A673 (cell line): ENCODE measurements around the gene SNX30. TPM values are rescaled to one million over a fixed set of nuclear protein-coding genes. Genes with fewer than 3 reads are reported as not detected.

Experiments used
- BruUV-seq: library from RNA; stranded (reverse); fragments of 400-500 nt; replicated peaks from 2 replicates; lab custom pipeline; 2021; lab: Mats Ljungman, UMichigan
- CTCF ChIA-PET: fragments of 300-600 bp; sonication (Branson Sonifier 250); formaldehyde crosslinking; loops from one replicate; lab custom pipeline; 2022; ENCODE audit warnings: antibody characterized with exemption; lab: Charles Lee
- POLR2A ChIA-PET: fragments of 300-600 bp; sonication (Branson Sonifier 250); formaldehyde crosslinking; loops from one replicate; lab custom pipeline; 2022; ENCODE audit warnings: antibody characterized with exemption; ENCODE audit not compliant: low non-redundant PET; lab: Charles Lee
- DNase-seq: peaks from one replicate; pipeline ENCODE4 v3.0.0-alpha.2; 2015; ENCODE audit warnings: low spot score
- H3K27ac ChIP-seq: fragments of 200-600 bp; sonication (generic); 2 replicates; pipeline ENCODE4 v1.5.1; 2016; ENCODE audit warnings: mixed run types, low read depth, mild to moderate bottlenecking, mixed read lengths, antibody characterized with exemption, low read length; ENCODE audit not compliant: poor library complexity, severe bottlenecking
- H3K27me3 ChIP-seq: fragments of 200-600 bp; sonication (generic); replicated peaks from 2 replicates; pipeline ENCODE4 v1.6.1; 2017; ENCODE audit warnings: mixed run types, low read depth, mild to moderate bottlenecking, mixed read lengths, antibody characterized with exemption, low read length; ENCODE audit not compliant: insufficient read depth, poor library complexity
- H3K36me3 ChIP-seq: fragments of 200-600 bp; sonication (generic); 2 replicates; pipeline ENCODE4 v1.6.1; 2016; ENCODE audit warnings: mixed run types, mild to moderate bottlenecking, mixed read lengths, antibody characterized with exemption, low read length; ENCODE audit not compliant: insufficient read depth, poor library complexity, severe bottlenecking
- H3K4me1 ChIP-seq: fragments of 200-600 bp; sonication (generic); 2 replicates; pipeline ENCODE4 v1.6.1; 2017; ENCODE audit warnings: mixed run types, mild to moderate bottlenecking, mixed read lengths, antibody characterized with exemption, low read length; ENCODE audit not compliant: insufficient read depth, poor library complexity, severe bottlenecking
- H3K4me3 ChIP-seq: fragments of 200-600 bp; sonication (generic); 2 replicates; pipeline ENCODE4 v1.5.1; 2016; ENCODE audit warnings: low read depth, mixed run types, mild to moderate bottlenecking, mixed read lengths, low read length; ENCODE audit not compliant: poor library complexity, severe bottlenecking
- H3K9me3 ChIP-seq: fragments of 200-600 bp; sonication (generic); 2 replicates; pipeline ENCODE4 v1.6.1; 2016; ENCODE audit warnings: mixed run types, low read depth, mild to moderate bottlenecking, mixed read lengths, antibody characterized with exemption, low read length; ENCODE audit not compliant: poor library complexity, severe bottlenecking
- EZH2 ChIP-seq: fragments of 200-600 bp; sonication (generic); IDR thresholded peaks from 2 replicates; pipeline ENCODE4 v1.6.1; 2017; ENCODE audit warnings: borderline replicate concordance, low read depth, mild to moderate bottlenecking, mixed read lengths, antibody characterized with exemption, low read length; ENCODE audit not compliant: poor library complexity, severe bottlenecking
- intact Hi-C: fragments of 100-400 bp; cut with micrococcal nuclease; formaldehyde crosslinking; loops from one replicate; pipeline ENCODE4 v1.10.0; 2022; ENCODE audit not compliant: unreplicated experiment
- total RNA-seq: library from RNA; stranded (reverse); gene quantifications from 2 replicates; pipeline ENCODE4 v1.2.3, GENCODE V29; 2021
- TF ChIP-seq, protein P1 (sequence below): fragments of 300-800, 200-600 bp; sonication (generic); conservative IDR thresholded peaks from 2 replicates; pipeline ENCODE4 v1.5.1; 2017; ENCODE audit warnings: low read depth, mild to moderate bottlenecking, antibody characterized with exemption, low read length, moderate library complexity, mixed read lengths

SNX30 gene
- total RNA-seq, 1 experiment from 2014 or later, result 6.1 TPM

DNA sequence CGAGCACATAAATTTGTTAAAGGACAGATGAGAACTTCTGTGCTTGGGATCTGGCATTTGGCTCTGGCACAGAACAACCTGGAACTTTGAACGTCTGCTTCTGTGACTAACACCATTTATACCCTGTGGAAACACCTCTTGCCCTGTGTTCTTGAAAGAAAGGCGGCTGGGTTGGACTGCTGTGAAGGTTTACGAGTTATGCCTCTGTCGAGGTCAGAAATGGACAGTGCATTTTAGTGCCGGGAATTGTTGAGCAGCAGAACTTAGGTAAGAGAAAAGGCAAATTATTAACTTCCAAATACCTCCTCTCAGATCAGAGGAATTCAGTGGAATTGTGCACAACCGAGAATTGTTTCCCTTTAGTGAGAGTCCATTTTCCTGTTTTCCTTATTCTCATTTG is 18.6 kb upstream of the SNX30 start:
- ChIA-PET POLR2A (no interaction called here), CTCF (no interaction called here)
- Histone ChIP-seq H3K36me3 (no peaks in the 10 kb centered on the region), H3K4me1 (no peaks in the 10 kb centered on the region), H3K9me3 (no peaks in the 10 kb centered on the region), H3K4me3 (no peak overlapping the region), H3K27me3 (no peaks in the 10 kb centered on the region), H3K27ac (no peak overlapping the region)
- no peak for DNase-seq
- no TSS peak for BruUV-seq
- intact Hi-C loops, result no loop called here
- TF ChIP-seq EZH2, result no peak
- TF ChIP-seq, protein P1, sequence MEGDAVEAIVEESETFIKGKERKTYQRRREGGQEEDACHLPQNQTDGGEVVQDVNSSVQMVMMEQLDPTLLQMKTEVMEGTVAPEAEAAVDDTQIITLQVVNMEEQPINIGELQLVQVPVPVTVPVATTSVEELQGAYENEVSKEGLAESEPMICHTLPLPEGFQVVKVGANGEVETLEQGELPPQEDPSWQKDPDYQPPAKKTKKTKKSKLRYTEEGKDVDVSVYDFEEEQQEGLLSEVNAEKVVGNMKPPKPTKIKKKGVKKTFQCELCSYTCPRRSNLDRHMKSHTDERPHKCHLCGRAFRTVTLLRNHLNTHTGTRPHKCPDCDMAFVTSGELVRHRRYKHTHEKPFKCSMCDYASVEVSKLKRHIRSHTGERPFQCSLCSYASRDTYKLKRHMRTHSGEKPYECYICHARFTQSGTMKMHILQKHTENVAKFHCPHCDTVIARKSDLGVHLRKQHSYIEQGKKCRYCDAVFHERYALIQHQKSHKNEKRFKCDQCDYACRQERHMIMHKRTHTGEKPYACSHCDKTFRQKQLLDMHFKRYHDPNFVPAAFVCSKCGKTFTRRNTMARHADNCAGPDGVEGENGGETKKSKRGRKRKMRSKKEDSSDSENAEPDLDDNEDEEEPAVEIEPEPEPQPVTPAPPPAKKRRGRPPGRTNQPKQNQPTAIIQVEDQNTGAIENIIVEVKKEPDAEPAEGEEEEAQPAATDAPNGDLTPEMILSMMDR, result no peak

DNA sequence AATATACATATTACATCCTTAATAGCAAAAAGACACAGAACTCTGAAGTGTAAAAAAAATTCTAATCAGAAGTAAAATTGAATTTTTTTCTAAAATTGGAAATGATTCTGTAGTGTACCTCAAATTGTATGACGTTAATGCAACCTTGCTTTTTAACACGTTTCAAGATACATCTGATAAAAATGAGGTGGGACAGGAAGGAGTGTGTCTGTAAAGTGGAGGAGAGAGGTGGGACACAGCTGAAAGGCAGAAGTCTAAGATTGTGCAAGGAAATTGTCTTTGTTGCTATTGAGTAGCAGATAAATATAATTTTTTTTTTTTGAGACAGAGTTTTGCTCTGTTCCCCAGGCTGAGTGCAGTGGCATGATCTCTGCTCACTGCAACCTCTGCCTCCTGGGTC is 15.7 kb upstream of the SNX30 start:
- ChIA-PET POLR2A (interaction anchor here (0.6 kb wide), 1 partner anchor 96 kb away, joined by 3 read pairs; no protein-coding TSS in a partner anchor), CTCF (no interaction called here)
- intact Hi-C loops, result no loop called here
- Histone ChIP-seq H3K9me3 (no peaks in the 10 kb centered on the region), H3K27ac (no peak overlapping the region), H3K27me3 (no peaks in the 10 kb centered on the region), H3K36me3 (no peaks in the 10 kb centered on the region), H3K4me3 (no peak overlapping the region), H3K4me1 (no peaks in the 10 kb centered on the region)
- no TSS peak for BruUV-seq
- no peak for DNase-seq
- no peak for TF ChIP-seq EZH2
- TF ChIP-seq, protein P1, result no peak

DNA sequence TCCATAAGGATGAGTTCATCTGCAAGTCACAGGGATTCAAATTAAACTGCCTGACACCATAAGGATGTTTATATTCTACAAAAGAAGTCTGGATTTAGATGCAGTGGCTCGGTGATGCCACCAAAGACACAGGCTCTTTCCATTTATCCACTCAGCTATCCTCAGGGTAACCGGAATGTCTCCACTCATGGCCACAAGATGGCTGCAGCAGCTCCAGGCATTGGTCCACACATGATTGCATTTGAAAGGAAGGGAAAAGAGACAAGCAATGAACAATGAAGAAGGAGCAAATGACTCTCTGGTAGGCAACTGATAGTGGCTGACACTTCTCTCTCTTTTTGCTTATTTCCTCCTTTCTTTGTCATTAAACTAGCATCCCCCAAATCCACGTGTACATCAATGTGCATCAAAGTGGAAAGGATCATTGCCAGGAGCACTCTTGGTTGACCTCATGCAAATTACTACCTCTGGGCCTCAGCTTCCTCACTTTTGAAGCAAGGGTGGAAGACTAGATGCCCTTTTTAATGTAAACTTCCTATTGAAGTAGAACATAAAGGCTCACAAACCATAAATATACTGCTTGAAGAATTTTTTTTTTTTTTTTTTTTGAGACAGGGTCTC is 7.2 kb upstream of the SNX30 start:
- H3K27ac ChIP-seq, result no peak overlapping the region
- intact Hi-C loops, result no loop called here
- H3K36me3 ChIP-seq, result no peaks in the 10 kb centered on the region
- no peaks in the 10 kb centered on the region for H3K4me1 ChIP-seq
- ChIA-PET CTCF (no interaction called here), POLR2A (no interaction called here)
- H3K4me3 ChIP-seq, result no peak overlapping the region
- DNase-seq, result no peak
- no peak for TF ChIP-seq EZH2
- TF ChIP-seq, protein P1, result no peak
- BruUV-seq, result no TSS peak
- no peaks in the 10 kb centered on the region for H3K27me3 ChIP-seq
- no peaks in the 10 kb centered on the region for H3K9me3 ChIP-seq
